Neural cell (in vitro differentiated cells): ENCODE data around the gene DCBLD1.
A peak's percentile ranks its signal among the peaks of the same experiment; 100 is the strongest.

Experiments
- CTCF ChIP-seq: fragments of 450-650 bp; IDR thresholded peaks from 2 replicates; pipeline ENCODE4 v1.5.1; 2014; ENCODE audit warnings: antibody characterized with exemption, mild to moderate bottlenecking, moderate library complexity; ENCODE audit not compliant: poor library complexity, severe bottlenecking
- EZH2 ChIP-seq: fragments of 200-600, 300-800 bp; shearing (Covaris generic), sonication (generic); IDR thresholded peaks from 2 replicates; pipeline ENCODE4 v1.6.1; 2014; ENCODE audit warnings: antibody characterized with exemption, low read length, borderline replicate concordance, mild to moderate bottlenecking; ENCODE audit not compliant: insufficient read depth, poor library complexity, severe bottlenecking
- MXI1 ChIP-seq: fragments of 450-650 bp; conservative IDR thresholded peaks from 2 replicates; pipeline ENCODE4 v1.6.1; 2014; ENCODE audit warnings: antibody characterized with exemption, mild to moderate bottlenecking; ENCODE audit not compliant: poor library complexity, severe bottlenecking
- POLR2AphosphoS5 ChIP-seq: IDR thresholded peaks from 2 replicates; pipeline ENCODE4 v1.6.1; 2012
- RAD21 ChIP-seq: fragments of 450-650 bp; conservative IDR thresholded peaks from 2 replicates; pipeline ENCODE4 v1.6.1; 2014; ENCODE audit warnings: antibody characterized with exemption, mild to moderate bottlenecking, moderate library complexity

GRCh38 chr6:117449549-117450439, 32.7 kb upstream of the DCBLD1 start:
- TF ChIP-seq POLR2AphosphoS5 (no peak), EZH2 (no peak), CTCF (peak; percentile 90), RAD21 (peak; percentile 91), MXI1 (no peak)
